SK-N-MC (cell line): ENCODE data around the gene EMILIN2.
A peak's percentile ranks its signal among the peaks of the same experiment; 100 is the strongest.
"Not testable (repeated sequence)": the region's sequence is repeated elsewhere in the genome, so short reads cannot be mapped to it uniquely, and the experiment has no call there.

ENCODE experiments used
- DNase-seq: peaks from one replicate; pipeline ENCODE4 v3.0.0-alpha.2; 2011; ENCODE audit warnings: low read depth, low spot score
- H3K27ac ChIP-seq: fragments of 200-600 bp; sonication (generic); 2 replicates; pipeline ENCODE4 v1.5.1; 2016; ENCODE audit warnings: mixed run types
- H3K36me3 ChIP-seq: fragments of 200-600 bp; sonication (generic); 2 replicates; pipeline ENCODE4 v1.6.1; 2017; ENCODE audit warnings: antibody characterized with exemption, low read length, mixed read lengths; ENCODE audit not compliant: insufficient read depth
- H3K4me3 ChIP-seq: fragments of 200-600 bp; sonication (generic); 2 replicates; pipeline ENCODE4 v1.5.1; 2016
- H3K9ac ChIP-seq: fragments of 200-600 bp; sonication (generic); 2 replicates; pipeline ENCODE4 v1.8.0; 2017; ENCODE audit warnings: mixed run types, mixed read lengths; ENCODE audit not compliant: insufficient read length
- H3K9me3 ChIP-seq: fragments of 200-600 bp; sonication (generic); 2 replicates; pipeline ENCODE4 v1.6.1; 2017; ENCODE audit warnings: low read depth, mild to moderate bottlenecking, antibody characterized with exemption, low read length, moderate library complexity, mixed read lengths
- EZH2 ChIP-seq: fragments of 200-600 bp; sonication (generic); IDR thresholded peaks from one replicate; pipeline ENCODE4 v1.6.1; 2017; ENCODE audit warnings: antibody characterized with exemption
- FOXP2 ChIP-seq: optimal IDR thresholded peaks from 2 replicates; pipeline ENCODE3; 2011; ENCODE audit warnings: mild to moderate bottlenecking, moderate library complexity; ENCODE audit not compliant: insufficient read depth; ENCODE audit errors: extremely low read length, control extremely low read depth
- POLR2AphosphoS5 ChIP-seq: IDR thresholded peaks from 2 replicates; pipeline ENCODE4 v1.6.1; 2012; ENCODE audit warnings: mild to moderate bottlenecking, low read depth, low read length, borderline replicate concordance

EMILIN2 gene

GRCh38 chr18:2846636-2847316 lies at the start of gene EMILIN2:
Gene EMILIN2 (plus strand): TSS chr18:2847006. CDS start chr18:2847189, 183 bp downstream.
- TF ChIP-seq EZH2: no peak
- TF ChIP-seq POLR2AphosphoS5: no peak
- no peak for TF ChIP-seq FOXP2
- H3K9me3 ChIP-seq: no peaks in the 10 kb centered on the region
- H3K27ac ChIP-seq: no peak within 1 kb of the TSS
- DNase-seq: no peak
- no peaks in the 10 kb centered on the region for H3K36me3 ChIP-seq
- peak within 1 kb of the TSS; percentile 88 for H3K4me3 ChIP-seq
- H3K9ac ChIP-seq: peak within 1 kb of the TSS; percentile 51

- Histone ChIP-seq H3K4me3 (no peak overlapping the region), H3K36me3 (peaks cover 43% of the 10 kb centered on the region), H3K27ac (no peak overlapping the region), H3K9ac (no peak overlapping the region), H3K9me3 (no peaks in the 10 kb centered on the region)
- no peak for DNase-seq
- TF ChIP-seq EZH2: no peak
- TF ChIP-seq FOXP2: no peak
- no peak for TF ChIP-seq POLR2AphosphoS5
Observed at GRCh38 chr18:2797951-2798350, 48.9 kb upstream of the EMILIN2 start.

- H3K36me3 ChIP-seq: peaks cover 40% of the 10 kb centered on the region
- no peak overlapping the region for H3K4me3 ChIP-seq
- no peaks in the 10 kb centered on the region for H3K9me3 ChIP-seq
- H3K27ac ChIP-seq: no peak overlapping the region
- TF ChIP-seq FOXP2 (no peak), POLR2AphosphoS5 (no peak), EZH2 (no peak)
- DNase-seq: no peak
- no peak overlapping the region for H3K9ac ChIP-seq
Observed at GRCh38 chr18:2799369-2799768, 47.4 kb upstream of the EMILIN2 start.

- H3K4me3 ChIP-seq: no peak overlapping the region
- peaks cover 15% of the 10 kb centered on the region for H3K36me3 ChIP-seq
- H3K27ac ChIP-seq: no peak overlapping the region
- TF ChIP-seq POLR2AphosphoS5: no peak
- TF ChIP-seq FOXP2: no peak
- no peak for TF ChIP-seq EZH2
- DNase-seq: no peak
- no peak overlapping the region for H3K9ac ChIP-seq
- H3K9me3 ChIP-seq: no peaks in the 10 kb centered on the region
Observed at GRCh38 chr18:2805970-2806943, 40.5 kb upstream of the EMILIN2 start.

- H3K4me3 ChIP-seq, H3K36me3 ChIP-seq, H3K9me3 ChIP-seq, H3K27ac ChIP-seq, H3K9ac ChIP-seq, DNase-seq: not testable (repeated sequence)
Observed at GRCh38 chr18:2808640-2809039, 38.2 kb upstream of the EMILIN2 start.

GRCh38 chr18:2809666-2810183 lies 37.1 kb upstream of the EMILIN2 start:
- not testable (repeated sequence) for H3K9me3 ChIP-seq, DNase-seq, H3K9ac ChIP-seq, H3K4me3 ChIP-seq, H3K27ac ChIP-seq, H3K36me3 ChIP-seq

- Histone ChIP-seq H3K36me3 (no peaks in the 10 kb centered on the region), H3K27ac (no peak overlapping the region), H3K9ac (no peak overlapping the region), H3K9me3 (no peaks in the 10 kb centered on the region), H3K4me3 (no peak overlapping the region)
- DNase-seq: no peak
- TF ChIP-seq FOXP2: no peak
Observed at GRCh38 chr18:2811416-2811815, 35.4 kb upstream of the EMILIN2 start.

GRCh38 chr18:2814928-2815327 lies 31.9 kb upstream of the EMILIN2 start:
- Histone ChIP-seq H3K27ac (no peak overlapping the region), H3K4me3 (no peak overlapping the region), H3K36me3 (no peaks in the 10 kb centered on the region), H3K9ac (no peak overlapping the region), H3K9me3 (no peaks in the 10 kb centered on the region)
- TF ChIP-seq POLR2AphosphoS5 (no peak), EZH2 (no peak), FOXP2 (no peak)
- no peak for DNase-seq

- no peak overlapping the region for H3K27ac ChIP-seq
- no peak overlapping the region for H3K4me3 ChIP-seq
- H3K36me3 ChIP-seq: no peaks in the 10 kb centered on the region
- TF ChIP-seq POLR2AphosphoS5: no peak
- TF ChIP-seq EZH2: no peak
- TF ChIP-seq FOXP2: no peak
- no peaks in the 10 kb centered on the region for H3K9me3 ChIP-seq
- H3K9ac ChIP-seq: no peak overlapping the region
- DNase-seq: no peak
Observed at GRCh38 chr18:2818281-2818680, 28.5 kb upstream of the EMILIN2 start.
